PC-9 (cell line): ENCODE measurements around the gene GABRR1. TPM values are rescaled to one million over a fixed set of nuclear protein-coding genes. Genes with fewer than 3 reads are reported as not detected.

ENCODE experiments used
- BruUV-seq: library from RNA; stranded (reverse); fragments of 400-500 nt; replicated peaks from 2 replicates; lab custom pipeline; 2021; lab: Mats Ljungman, UMichigan
- CTCF ChIA-PET: fragments of 300-600 bp; sonication (Branson Sonifier 250); formaldehyde crosslinking; loops from one replicate; lab custom pipeline; 2022; ENCODE audit warnings: antibody characterized with exemption; lab: Charles Lee
- POLR2A ChIA-PET: fragments of 300-600 bp; sonication (Branson Sonifier 250); formaldehyde crosslinking; loops from one replicate; lab custom pipeline; 2022; ENCODE audit warnings: antibody characterized with exemption; ENCODE audit not compliant: unreplicated experiment; lab: Charles Lee
- DNase-seq, 2 experiments: peaks; one replicate each; pipeline versions ENCODE4 v3.0.0 to v3.0.0-alpha.2; 2015 to 2022; ENCODE audit warnings: mixed read lengths in 1 of 2
- H2AFZ ChIP-seq: fragments of 200-600 bp; sonication (generic); 2 replicates; pipeline ENCODE4 v1.8.1; 2017; ENCODE audit warnings: antibody characterized with exemption
- H3F3A ChIP-seq: fragments of 200-600 bp; sonication (generic); 2 replicates; pipeline ENCODE4 v1.8.1; 2017; ENCODE audit warnings: antibody characterized with exemption, mild to moderate bottlenecking, low read depth; ENCODE audit not compliant: insufficient read depth
- H3K27ac ChIP-seq: fragments of 200-600 bp; sonication (generic); 2 replicates; pipeline ENCODE4 v1.6.1; 2016; ENCODE audit warnings: mixed run types
- H3K27me3 ChIP-seq: fragments of 200-600 bp; sonication (generic); 2 replicates; pipeline ENCODE4 v1.6.1; 2016; ENCODE audit warnings: low read depth, mixed run types; ENCODE audit not compliant: insufficient read depth
- H3K36me3 ChIP-seq: fragments of 200-600 bp; sonication (generic); 2 replicates; pipeline ENCODE4 v1.6.1; 2016; ENCODE audit warnings: low read depth, mixed run types
- H3K4me1 ChIP-seq: fragments of 200-600 bp; sonication (generic); replicated peaks from 2 replicates; pipeline ENCODE4 v1.6.1; 2016; ENCODE audit warnings: mixed run types; ENCODE audit not compliant: insufficient read depth
- H3K4me2 ChIP-seq: fragments of 200-600 bp; sonication (generic); 2 replicates; pipeline ENCODE4 v1.6.1; 2017; ENCODE audit warnings: mixed run types
- H3K4me3 ChIP-seq: fragments of 200-600 bp; sonication (generic); 2 replicates; pipeline ENCODE4 v1.6.1; 2016; ENCODE audit warnings: mixed run types
- H3K79me2 ChIP-seq: fragments of 200-600 bp; sonication (generic); 2 replicates; pipeline ENCODE4 v1.6.1; 2017; ENCODE audit warnings: low read depth, mixed run types
- H3K9me2 ChIP-seq: fragments of 200-600 bp; sonication (generic); 2 replicates; pipeline ENCODE4 v1.8.1; 2017; ENCODE audit warnings: mild to moderate bottlenecking; ENCODE audit not compliant: insufficient read depth
- H3K9me3 ChIP-seq: fragments of 200-600 bp; sonication (generic); 2 replicates; pipeline ENCODE4 v1.8.1; 2016; ENCODE audit warnings: low read depth; ENCODE audit not compliant: insufficient read depth
- H4K20me1 ChIP-seq: fragments of 200-600 bp; sonication (generic); 2 replicates; pipeline ENCODE4 v1.8.1; 2017; ENCODE audit not compliant: insufficient read depth
- CTCF ChIP-seq: fragments of 200-600 bp; sonication (generic); conservative IDR thresholded peaks from 2 replicates; pipeline ENCODE4 v1.6.1; 2017; ENCODE audit warnings: mixed run types, antibody characterized with exemption, mild to moderate bottlenecking, moderate library complexity
- EZH2 ChIP-seq: fragments of 200-600 bp; sonication (generic); IDR thresholded peaks from 2 replicates; pipeline ENCODE4 v1.8.0; 2017; ENCODE audit warnings: antibody characterized with exemption, low read depth
- intact Hi-C: fragments of 100-400 bp; cut with micrococcal nuclease; formaldehyde crosslinking; loops from one replicate; pipeline ENCODE4 v1.10.0; 2022; ENCODE audit not compliant: unreplicated experiment
- total RNA-seq: library from RNA; stranded (reverse); gene quantifications from 2 replicates; pipeline ENCODE4 v1.2.3, GENCODE V29; 2021

The GABRR1 gene
- total RNA-seq, 1 experiment from 2014 or later = not detected

- peaks cover 14% of the 10 kb centered on the region for H3F3A ChIP-seq
- intact Hi-C loops = no loop called here
- H3K27ac ChIP-seq = peak overlapping the region; percentile 57
Observed at GRCh38 chr6:89139509-89140346, 77.4 kb downstream of the GABRR1 start.

GRCh38 chr6:89138173-89138572, 79.0 kb downstream of the GABRR1 start:
- Histone ChIP-seq H3K9me3 (no peaks in the 10 kb centered on the region), H3K79me2 (no peaks in the 10 kb centered on the region), H3K27ac (no peak overlapping the region), H4K20me1 (no peaks in the 10 kb centered on the region), H3K4me1 (peaks cover 24% of the 10 kb centered on the region), H3F3A (peaks cover 14% of the 10 kb centered on the region), H3K27me3 (no peaks in the 10 kb centered on the region), H3K4me2 (no peak overlapping the region), H3K9me2 (no peaks in the 10 kb centered on the region), H3K36me3 (no peaks in the 10 kb centered on the region), H2AFZ (no peak overlapping the region), H3K4me3 (no peak overlapping the region)
- TF ChIP-seq EZH2 (no peak), CTCF (no peak)
- DNase-seq = no peak
- POLR2A ChIA-PET = interaction anchor here (0.6 kb wide), 1 partner anchor 511 kb away, joined by 36 read pairs; no protein-coding TSS in a partner anchor
- no TSS peak for BruUV-seq
- CTCF ChIA-PET = interaction anchor here (0.6 kb wide), 1 partner anchor 9 kb away, joined by 4 read pairs; no protein-coding TSS in a partner anchor
- intact Hi-C loops = no loop called here

More at GRCh38 chr6:89139509-89140346, 77.4 kb downstream of the GABRR1 start:
- TF ChIP-seq EZH2 = no peak
- no peak for TF ChIP-seq CTCF
- Histone ChIP-seq H3K9me3 (no peaks in the 10 kb centered on the region), H3K4me1 (peaks cover 29% of the 10 kb centered on the region), H3K9me2 (no peaks in the 10 kb centered on the region), H3K79me2 (no peaks in the 10 kb centered on the region), H2AFZ (no peak overlapping the region), H3K4me3 (no peak overlapping the region), H4K20me1 (no peaks in the 10 kb centered on the region), H3K36me3 (no peaks in the 10 kb centered on the region), H3K4me2 (peak overlapping the region; percentile 53), H3K27me3 (no peaks in the 10 kb centered on the region)
- DNase-seq = peak; percentile 18 to 72
- ChIA-PET POLR2A (no interaction called here), CTCF (no interaction called here)
- no TSS peak for BruUV-seq

GRCh38 chr6:89134723-89135122, 82.4 kb downstream of the GABRR1 start:
- H3K4me1 ChIP-seq = peaks cover 10% of the 10 kb centered on the region
- no peak overlapping the region for H3K4me2 ChIP-seq
- no peaks in the 10 kb centered on the region for H3K36me3 ChIP-seq
- no peaks in the 10 kb centered on the region for H3K9me3 ChIP-seq
- no peak for DNase-seq
- intact Hi-C loops = no loop called here
- no TSS peak for BruUV-seq
- H2AFZ ChIP-seq = no peak overlapping the region
- H4K20me1 ChIP-seq = no peaks in the 10 kb centered on the region
- TF ChIP-seq EZH2 (no peak), CTCF (no peak)
- no peak overlapping the region for H3K27ac ChIP-seq
- no peaks in the 10 kb centered on the region for H3K9me2 ChIP-seq
- H3K27me3 ChIP-seq = no peaks in the 10 kb centered on the region
- no peaks in the 10 kb centered on the region for H3K79me2 ChIP-seq
- ChIA-PET POLR2A (no interaction called here), CTCF (no interaction called here)
- peaks cover 4% of the 10 kb centered on the region for H3F3A ChIP-seq
- no peak overlapping the region for H3K4me3 ChIP-seq
